ENCODE measurements around the gene PRMT1.

DNA sequence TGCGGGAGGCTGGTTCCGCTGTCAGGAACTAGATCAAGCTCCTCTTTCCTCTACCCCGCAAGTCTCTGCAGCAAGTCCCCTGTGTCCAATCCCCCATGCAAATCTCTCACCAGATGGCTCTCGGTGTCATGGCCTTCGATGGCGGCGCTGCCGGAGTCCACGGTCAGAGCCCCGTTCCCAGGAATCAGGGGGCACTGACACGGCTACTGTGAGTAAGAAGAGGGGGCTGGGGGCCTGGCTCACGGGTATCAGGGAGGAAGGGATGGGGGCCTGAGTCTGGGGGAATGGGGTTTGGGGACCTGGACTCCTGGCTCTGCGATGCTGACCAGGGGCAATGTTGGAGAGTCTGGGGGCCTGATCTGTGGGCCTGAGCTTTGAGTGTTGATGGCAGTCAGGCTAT lies 31.1 kb upstream of the PRMT1 start:
- TF ChIP-seq, protein P1, sequence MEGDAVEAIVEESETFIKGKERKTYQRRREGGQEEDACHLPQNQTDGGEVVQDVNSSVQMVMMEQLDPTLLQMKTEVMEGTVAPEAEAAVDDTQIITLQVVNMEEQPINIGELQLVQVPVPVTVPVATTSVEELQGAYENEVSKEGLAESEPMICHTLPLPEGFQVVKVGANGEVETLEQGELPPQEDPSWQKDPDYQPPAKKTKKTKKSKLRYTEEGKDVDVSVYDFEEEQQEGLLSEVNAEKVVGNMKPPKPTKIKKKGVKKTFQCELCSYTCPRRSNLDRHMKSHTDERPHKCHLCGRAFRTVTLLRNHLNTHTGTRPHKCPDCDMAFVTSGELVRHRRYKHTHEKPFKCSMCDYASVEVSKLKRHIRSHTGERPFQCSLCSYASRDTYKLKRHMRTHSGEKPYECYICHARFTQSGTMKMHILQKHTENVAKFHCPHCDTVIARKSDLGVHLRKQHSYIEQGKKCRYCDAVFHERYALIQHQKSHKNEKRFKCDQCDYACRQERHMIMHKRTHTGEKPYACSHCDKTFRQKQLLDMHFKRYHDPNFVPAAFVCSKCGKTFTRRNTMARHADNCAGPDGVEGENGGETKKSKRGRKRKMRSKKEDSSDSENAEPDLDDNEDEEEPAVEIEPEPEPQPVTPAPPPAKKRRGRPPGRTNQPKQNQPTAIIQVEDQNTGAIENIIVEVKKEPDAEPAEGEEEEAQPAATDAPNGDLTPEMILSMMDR (IDR thresholded peaks at IDR 0.05), result no peak
- no peak for TF ChIP-seq POLR2A (IDR thresholded peaks at IDR 0.05)
